T-helper 2 cell (primary cell): Measurements from ENCODE around the gene RSU1.
A peak's percentile ranks its signal among the peaks of the same experiment; 100 is the strongest.

Experiments used
- DNase-seq, 5 experiments: peaks; one replicate each; pipeline versions ENCODE4 v3.0.0 to v3.0.0-alpha.2; 2012 to 2022

Gene RSU1

DNA sequence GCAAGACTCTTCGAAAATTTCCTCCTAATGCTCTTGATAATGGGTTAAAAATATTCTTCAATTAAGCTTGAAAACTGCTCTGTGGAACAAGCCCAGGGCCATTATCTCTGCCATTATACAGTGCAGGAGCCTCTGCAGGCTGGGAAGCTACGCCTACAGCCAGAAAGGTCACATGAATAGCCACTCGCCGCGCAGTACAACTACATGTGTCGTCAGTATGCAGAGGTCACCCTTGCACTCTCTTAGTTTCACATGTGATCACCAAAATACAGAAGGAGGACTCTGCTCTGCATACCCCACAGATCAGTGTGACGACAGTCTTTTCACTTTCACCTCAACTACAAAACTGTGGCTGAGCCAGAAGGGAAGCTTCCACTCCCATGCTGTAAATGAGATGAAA, 153.8 kb downstream of the RSU1 start:
- no peak for DNase-seq

GRCh38 chr10:16662923-16663322, 154.3 kb downstream of the RSU1 start:
- no peak for DNase-seq

GRCh38 chr10:16656895-16657294, 160.3 kb downstream of the RSU1 start:
- DNase-seq, result no peak

DNA sequence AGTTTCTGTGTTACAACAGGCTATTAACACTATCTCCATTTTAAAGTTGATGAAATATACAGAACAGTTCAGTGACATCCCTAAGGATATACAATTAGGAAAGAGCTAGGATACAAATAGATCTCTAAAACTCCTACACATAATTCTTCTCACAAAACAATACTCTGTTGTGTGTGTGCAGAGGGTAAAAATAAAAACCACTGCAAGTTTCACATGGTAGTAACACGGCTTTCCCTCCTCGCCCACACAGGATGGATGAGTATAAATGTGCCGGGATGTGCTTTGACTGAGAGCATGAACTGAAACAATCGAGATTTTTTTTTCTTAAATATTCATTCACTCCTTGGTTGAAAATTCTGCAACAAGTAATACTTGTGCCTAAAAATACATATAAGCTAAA, 164.0 kb downstream of the RSU1 start:
- peak in 1 of 5 experiments; percentile 11 for DNase-seq

GRCh38 chr10:16652154-16652553, 165.1 kb downstream of the RSU1 start:
- no peak for DNase-seq

- no peak for DNase-seq
These were observed 167.5 kb downstream of the RSU1 start for GRCh38 chr10:16649757-16650156.

GRCh38 chr10:16648366-16648765, 168.9 kb downstream of the RSU1 start:
- no peak for DNase-seq

- peak in 1 of 5 experiments; percentile 81 for DNase-seq
These were observed 170.8 kb downstream of the RSU1 start for GRCh38 chr10:16646181-16647059.

DNA sequence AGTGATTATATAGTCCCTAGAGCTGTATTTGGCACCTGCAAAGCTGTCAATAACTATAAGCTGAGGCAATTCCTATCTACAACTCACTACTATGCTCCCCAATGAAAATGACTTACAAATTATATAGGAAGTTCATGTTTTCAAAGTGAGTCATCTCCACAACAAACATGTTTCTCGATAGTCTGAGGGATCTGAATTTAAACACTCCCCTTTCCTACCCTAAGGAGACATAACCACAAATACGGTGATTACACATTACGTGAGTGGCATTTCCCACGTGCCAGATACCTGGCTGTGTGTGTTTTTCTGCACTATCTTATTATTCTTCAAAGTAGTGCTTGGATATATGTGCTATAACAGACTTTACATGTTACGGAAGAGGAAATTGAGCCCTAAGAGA, 173.1 kb downstream of the RSU1 start:
- DNase-seq, result no peak

- no peak for DNase-seq
These were observed 173.7 kb downstream of the RSU1 start for GRCh38 chr10:16643502-16643901.

- DNase-seq, result no peak
These were observed 177.1 kb downstream of the RSU1 start for GRCh38 chr10:16640153-16640552.

DNA sequence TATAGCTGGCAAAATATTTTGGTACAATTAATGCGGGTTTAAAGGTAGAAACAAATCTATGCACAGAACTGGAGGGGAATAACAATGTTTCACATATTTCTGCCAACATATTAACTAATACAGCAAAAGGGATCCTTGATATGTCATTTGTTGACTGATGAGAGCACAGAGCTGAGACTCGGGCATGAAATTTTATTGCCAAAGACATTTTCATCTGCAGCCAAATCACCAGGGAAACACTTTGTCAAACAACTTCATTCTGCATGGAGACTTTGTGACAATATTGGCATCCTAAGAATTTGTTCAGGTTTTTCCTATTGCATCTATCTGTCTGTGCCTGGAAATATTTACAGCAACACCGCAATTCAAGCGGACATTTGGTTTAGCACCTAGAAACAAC, 177.8 kb downstream of the RSU1 start:
- no peak for DNase-seq

DNA sequence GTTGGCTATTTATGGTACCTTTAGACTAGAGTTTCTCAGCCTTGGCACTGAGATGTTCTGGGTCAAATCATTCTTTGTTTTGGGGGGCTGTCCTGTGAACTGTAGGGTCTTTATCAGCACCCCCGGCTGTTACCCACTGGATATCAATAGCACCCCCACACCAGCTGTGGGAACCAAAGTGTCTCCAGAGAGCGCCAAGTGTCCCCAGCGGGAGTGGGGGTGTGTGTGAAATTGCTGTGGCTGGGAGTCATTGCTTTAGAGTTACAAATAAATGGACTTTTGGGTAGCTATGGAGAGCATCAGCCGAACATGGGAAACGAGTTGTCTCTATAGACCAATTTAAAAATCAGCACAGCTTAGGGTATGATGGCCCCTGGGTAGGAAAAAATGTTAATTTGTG, 184.2 kb downstream of the RSU1 start:
- DNase-seq, result no peak

GRCh38 chr10:16626697-16627096, 190.5 kb downstream of the RSU1 start:
- DNase-seq, result no peak

GRCh38 chr10:16612981-16613355, 204.3 kb downstream of the RSU1 start:
- no peak for DNase-seq

GRCh38 chr10:16612115-16612980, 204.9 kb downstream of the RSU1 start:
- DNase-seq, result peak in 1 of 5 experiments; percentile 42

DNA sequence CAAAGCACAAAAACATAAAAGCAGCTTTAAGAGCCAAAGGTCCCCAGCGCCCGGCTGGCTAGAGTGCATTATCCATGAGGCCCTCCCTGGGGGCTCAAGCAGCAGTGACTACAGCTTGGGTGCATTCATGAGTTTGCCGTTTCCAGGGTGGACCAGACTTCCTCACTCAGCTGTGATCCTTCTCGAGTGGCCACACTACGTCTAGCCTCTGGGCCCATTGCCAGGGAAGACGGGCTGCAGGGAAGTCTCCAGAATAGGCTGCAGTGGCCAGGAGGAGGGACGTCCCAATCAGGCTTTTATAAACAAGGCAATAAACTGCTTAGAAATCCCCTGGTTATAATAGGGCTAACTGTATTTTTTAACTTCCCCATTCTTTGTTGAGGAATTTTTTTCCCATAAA, 206.2 kb downstream of the RSU1 start:
- DNase-seq, result no peak

- DNase-seq, result no peak
These were observed 208.0 kb downstream of the RSU1 start for GRCh38 chr10:16609211-16609610.

- no peak for DNase-seq
These were observed 210.3 kb downstream of the RSU1 start for GRCh38 chr10:16606923-16607322.

- no peak for DNase-seq
These were observed 210.8 kb downstream of the RSU1 start for GRCh38 chr10:16606421-16606820.

DNA sequence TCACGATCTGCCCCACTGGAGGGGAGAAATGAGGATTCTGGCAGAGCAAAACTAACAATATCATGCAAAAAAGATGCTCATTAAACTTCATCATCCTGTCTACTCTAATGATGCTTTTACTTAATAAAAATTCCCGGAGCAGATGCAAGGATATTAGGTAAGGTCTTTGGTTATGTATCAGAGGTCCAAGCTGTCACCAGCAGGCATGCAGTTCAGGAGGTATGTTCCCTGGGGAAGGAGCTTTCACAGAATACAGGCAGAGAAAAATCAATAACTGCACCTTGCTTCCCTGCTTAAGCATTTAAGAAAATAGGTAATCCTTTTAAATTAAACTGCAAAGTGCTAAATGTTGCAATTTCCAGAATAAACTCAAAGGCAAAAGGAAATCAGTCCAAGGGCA, 213.9 kb downstream of the RSU1 start:
- no peak for DNase-seq

DNA sequence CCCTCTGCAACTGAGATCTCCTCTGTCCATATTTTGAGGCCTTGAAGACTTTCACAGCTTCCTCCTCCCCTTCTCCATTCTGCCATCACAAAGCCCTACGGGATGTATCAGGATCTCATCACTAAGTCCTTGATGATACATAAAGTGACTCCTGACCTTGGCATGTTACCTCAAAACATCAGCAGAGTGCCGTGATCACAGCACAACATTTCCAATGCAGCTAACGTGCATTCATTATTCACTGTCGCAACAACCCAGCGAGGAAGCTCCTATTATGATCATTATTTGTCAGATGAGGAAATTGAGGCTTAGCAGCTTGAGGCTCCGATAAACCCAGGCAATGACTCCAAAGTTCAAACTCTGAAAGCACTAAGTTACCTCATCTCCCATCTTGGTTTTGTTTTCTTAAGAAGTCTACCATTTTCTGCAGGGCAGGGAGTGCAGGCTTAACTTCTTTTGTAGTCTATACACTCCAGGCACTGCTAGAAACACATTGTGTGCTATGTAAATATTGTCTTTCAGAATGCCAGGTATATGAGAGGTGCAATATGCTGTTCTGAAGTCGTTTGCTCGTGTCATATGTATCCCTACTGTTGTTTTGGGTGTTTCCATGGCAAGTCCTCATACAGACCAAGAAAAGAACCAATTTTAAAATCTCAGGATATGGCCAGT, 215.0 kb downstream of the RSU1 start:
- no peak for DNase-seq

DNA sequence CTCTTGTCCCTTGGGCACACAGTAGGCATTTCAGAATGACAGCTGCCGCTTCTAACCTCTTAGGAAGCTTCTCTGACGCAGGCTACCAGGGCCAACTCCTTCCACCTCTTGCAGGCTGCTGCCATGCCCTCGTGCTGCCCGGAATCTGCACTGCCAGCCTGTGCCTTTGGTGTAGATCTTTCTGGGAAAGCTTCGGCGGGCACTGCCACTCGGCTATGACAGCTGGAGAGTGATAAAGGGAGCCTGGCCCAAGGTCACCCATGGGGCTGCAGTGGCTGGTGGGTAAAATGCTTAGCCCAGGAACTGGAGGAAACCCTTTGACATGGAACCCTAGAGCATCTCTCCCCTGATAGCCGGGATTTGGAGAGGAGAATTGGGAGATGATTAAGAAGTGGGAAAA, 217.6 kb downstream of the RSU1 start:
- no peak for DNase-seq
